Activated CD4-positive, alpha-beta T cell treated with anti-CD3 and anti-CD28 coated beads, Interleukin-2, Interleukin-4, amounts not matched to agents 100 ng/mL and 50 ng/mL, durations not matched to agents 16 hours and 8 hours (primary cell): ENCODE data around the gene HMHB1.
"Not testable (repeated sequence)": the region's sequence is repeated elsewhere in the genome, so short reads cannot be mapped to it uniquely, and the experiment has no call there.

Experiments
- DNase-seq: peaks from one replicate; pipeline ENCODE4 v3.0.0-alpha.2; 2020; ENCODE audit warnings: low spot score

The HMHB1 gene

GRCh38 chr5:143801252-143801939, 10.6 kb upstream of the HMHB1 start:
- no peak for DNase-seq

- no peak for DNase-seq
These were observed 6.1 kb upstream of the HMHB1 start for GRCh38 chr5:143805861-143806260.

GRCh38 chr5:143806579-143806978, 5.4 kb upstream of the HMHB1 start:
- no peak for DNase-seq

GRCh38 chr5:143807401-143807800, 4.6 kb upstream of the HMHB1 start:
- DNase-seq: no peak

GRCh38 chr5:143816370-143816769, 4.4 kb downstream of the HMHB1 start:
- DNase-seq: not testable (repeated sequence)

GRCh38 chr5:143819716-143820115, 7.8 kb downstream of the HMHB1 start:
- no peak for DNase-seq

- DNase-seq: no peak
These were observed 8.5 kb downstream of the HMHB1 start for GRCh38 chr5:143820451-143820850.

- peak; percentile 92 for DNase-seq
These were observed 13.1 kb downstream of the HMHB1 start for GRCh38 chr5:143824851-143825720.

GRCh38 chr5:143826951-143827444, 15.0 kb downstream of the HMHB1 start:
- DNase-seq: peak; percentile 87

- peak; percentile 27 for DNase-seq
These were observed 16.7 kb downstream of the HMHB1 start for GRCh38 chr5:143828710-143829109.

- DNase-seq: no peak
These were observed 21.2 kb downstream of the HMHB1 start for GRCh38 chr5:143833177-143833576.

- no peak for DNase-seq
These were observed 23.3 kb downstream of the HMHB1 start for GRCh38 chr5:143835251-143835650.

- DNase-seq: no peak
These were observed 24.3 kb downstream of the HMHB1 start for GRCh38 chr5:143836161-143836725.

GRCh38 chr5:143837306-143837848, 25.4 kb downstream of the HMHB1 start:
- DNase-seq: no peak

- no peak for DNase-seq
These were observed 29.5 kb downstream of the HMHB1 start for GRCh38 chr5:143841446-143841845.

GRCh38 chr5:143842920-143843319, 31.0 kb downstream of the HMHB1 start:
- DNase-seq: no peak

GRCh38 chr5:143843461-143843860, 31.5 kb downstream of the HMHB1 start:
- no peak for DNase-seq

- DNase-seq: no peak
These were observed 38.2 kb downstream of the HMHB1 start for GRCh38 chr5:143850050-143850683.

- no peak for DNase-seq
These were observed 39.4 kb downstream of the HMHB1 start for GRCh38 chr5:143851383-143851782.

GRCh38 chr5:143860211-143860610, 48.2 kb downstream of the HMHB1 start:
- DNase-seq: no peak

GRCh38 chr5:143862271-143862670, 50.3 kb downstream of the HMHB1 start:
- no peak for DNase-seq

GRCh38 chr5:143865426-143866025, 53.6 kb downstream of the HMHB1 start:
- no peak for DNase-seq
